ENCODE data around the gene MORF4L2. TPM values are rescaled to one million over a fixed set of nuclear protein-coding genes. Genes with fewer than 3 reads are reported as not detected.
"Not testable (repeated sequence)": the region's sequence is repeated elsewhere in the genome, so short reads cannot be mapped to it uniquely, and the experiment has no call there.

MORF4L2 gene
- total RNA-seq, 6 experiments from 2014 or later: 148 to 252 (median 183) TPM

DNA sequence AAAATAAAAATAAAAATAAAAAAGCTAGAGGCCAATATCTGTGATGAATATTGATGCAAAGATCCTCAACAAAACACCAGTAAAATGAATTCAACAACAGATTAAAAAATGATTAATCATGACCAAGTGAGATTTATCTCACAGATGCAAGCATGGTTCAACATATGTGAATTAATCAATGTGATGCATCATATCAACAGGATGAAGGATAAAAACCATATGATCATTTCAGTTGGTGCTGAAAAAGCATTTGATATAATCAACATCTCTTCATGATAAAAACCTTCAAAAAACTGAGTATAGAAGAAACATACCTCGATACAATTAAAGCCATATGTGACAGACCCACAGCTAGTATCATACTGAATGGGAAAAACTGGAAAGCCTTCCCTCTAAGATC, 38.9 kb downstream of the MORF4L2 start:
- DNase-seq: no peak
- H3K27me3 ChIP-seq: no peaks in the 10 kb centered on the region

DNA sequence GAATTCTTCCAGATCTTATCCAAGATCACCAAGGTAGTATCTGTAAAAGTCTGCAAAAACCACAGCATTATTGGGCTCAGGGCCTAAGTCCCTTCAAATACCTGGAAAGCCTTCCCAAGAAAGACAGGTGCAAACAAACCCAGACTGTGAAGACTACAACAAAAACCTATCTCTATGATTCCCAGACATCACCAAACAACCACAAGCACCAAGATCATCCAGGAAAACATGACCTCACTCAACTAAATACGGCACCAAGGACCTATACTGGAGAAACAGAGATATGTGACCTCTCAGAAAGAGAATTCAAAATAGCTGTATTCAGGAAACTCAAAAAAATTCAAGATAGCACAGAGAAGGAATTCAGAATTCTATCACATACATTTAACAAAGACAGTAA, 42.4 kb downstream of the MORF4L2 start:
- intact Hi-C loops (cut with DNase I): no loop called here
- no peak overlapping the region for H3K27ac ChIP-seq

More for the DNA sequence above, 38.9 kb downstream of the MORF4L2 start:
- H3K4me3 ChIP-seq: no peak overlapping the region
- intact Hi-C loops (cut with DNase I): no loop called here
- H3K9me3 ChIP-seq: no peaks in the 10 kb centered on the region
- no peaks in the 10 kb centered on the region for H3K4me1 ChIP-seq
- ATAC-seq: no peak
- TF ChIP-seq, protein P1, sequence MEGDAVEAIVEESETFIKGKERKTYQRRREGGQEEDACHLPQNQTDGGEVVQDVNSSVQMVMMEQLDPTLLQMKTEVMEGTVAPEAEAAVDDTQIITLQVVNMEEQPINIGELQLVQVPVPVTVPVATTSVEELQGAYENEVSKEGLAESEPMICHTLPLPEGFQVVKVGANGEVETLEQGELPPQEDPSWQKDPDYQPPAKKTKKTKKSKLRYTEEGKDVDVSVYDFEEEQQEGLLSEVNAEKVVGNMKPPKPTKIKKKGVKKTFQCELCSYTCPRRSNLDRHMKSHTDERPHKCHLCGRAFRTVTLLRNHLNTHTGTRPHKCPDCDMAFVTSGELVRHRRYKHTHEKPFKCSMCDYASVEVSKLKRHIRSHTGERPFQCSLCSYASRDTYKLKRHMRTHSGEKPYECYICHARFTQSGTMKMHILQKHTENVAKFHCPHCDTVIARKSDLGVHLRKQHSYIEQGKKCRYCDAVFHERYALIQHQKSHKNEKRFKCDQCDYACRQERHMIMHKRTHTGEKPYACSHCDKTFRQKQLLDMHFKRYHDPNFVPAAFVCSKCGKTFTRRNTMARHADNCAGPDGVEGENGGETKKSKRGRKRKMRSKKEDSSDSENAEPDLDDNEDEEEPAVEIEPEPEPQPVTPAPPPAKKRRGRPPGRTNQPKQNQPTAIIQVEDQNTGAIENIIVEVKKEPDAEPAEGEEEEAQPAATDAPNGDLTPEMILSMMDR (IDR thresholded peaks at IDR 0.05): no peak
- TF ChIP-seq POLR2A (IDR thresholded peaks at IDR 0.05): no peak
- H3K36me3 ChIP-seq: no peaks in the 10 kb centered on the region
- 56% methylated on average over 1 of the region's 1 CpG for WGBS (ENCODE audit: insufficient coverage, low coverage, low lambda C conversion rate, missing lambda C conversion rate)
- H3K27ac ChIP-seq: no peak overlapping the region

DNA sequence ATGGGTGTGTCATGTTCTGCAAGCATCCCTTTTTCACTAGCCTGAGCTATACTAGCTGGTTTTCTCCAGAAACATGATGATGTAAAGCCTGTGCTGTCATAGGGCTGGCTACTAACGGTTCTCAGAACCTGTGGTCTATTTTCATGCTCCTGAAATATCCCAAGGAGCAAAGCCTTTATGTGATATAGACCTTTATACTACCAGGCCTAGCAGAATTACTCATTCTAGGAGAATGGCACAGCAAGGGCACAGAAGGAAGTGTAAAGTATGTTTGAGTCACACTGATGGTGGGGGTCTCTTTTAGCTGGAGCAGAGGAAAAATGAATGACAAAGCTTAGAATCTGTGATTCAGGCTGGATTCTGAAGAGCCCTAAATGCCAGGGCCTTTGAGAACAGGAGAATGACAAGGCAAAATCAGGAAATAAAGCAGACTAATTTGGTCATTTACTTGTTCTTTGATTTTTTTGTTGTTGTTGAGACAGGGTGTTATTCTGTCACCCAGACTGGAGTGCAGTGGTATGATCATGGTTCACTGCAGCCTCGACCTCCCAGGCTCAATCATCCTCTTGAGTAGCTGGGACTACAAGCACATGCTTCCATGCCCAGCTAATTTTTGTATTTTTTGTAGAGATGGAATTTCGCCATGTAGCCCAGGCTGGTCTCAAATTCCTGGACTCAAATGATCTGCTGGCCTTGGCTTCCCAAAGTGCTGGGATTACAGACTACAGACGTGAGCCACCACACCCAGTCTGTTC, 45.9 kb downstream of the MORF4L2 start:
- Histone ChIP-seq H3K4me1 (no peaks in the 10 kb centered on the region), H3K36me3 (no peaks in the 10 kb centered on the region), H3K9me3 (no peaks in the 10 kb centered on the region), H3K27ac (no peak overlapping the region), H3K4me3 (no peak overlapping the region), H3K27me3 (no peaks in the 10 kb centered on the region)
- TF ChIP-seq, protein P1 (IDR thresholded peaks at IDR 0.05): no peak
- no peak for TF ChIP-seq POLR2A (IDR thresholded peaks at IDR 0.05)
- intact Hi-C loops (cut with DNase I): no loop called here
- no peak for DNase-seq
- no peak for ATAC-seq
- WGBS (ENCODE audit: insufficient coverage, low coverage, low lambda C conversion rate, missing lambda C conversion rate): 32% methylated on average over 3 of the region's 4 CpGs

More for the DNA sequence above, 42.4 kb downstream of the MORF4L2 start:
- TF ChIP-seq, protein P1 (IDR thresholded peaks at IDR 0.05): no peak
- no peak for TF ChIP-seq POLR2A (IDR thresholded peaks at IDR 0.05)
- Histone ChIP-seq H3K4me1 (no peaks in the 10 kb centered on the region), H3K4me3 (no peak overlapping the region), H3K9me3 (no peaks in the 10 kb centered on the region), H3K36me3 (no peaks in the 10 kb centered on the region), H3K27me3 (no peaks in the 10 kb centered on the region)
- ATAC-seq (no peak), DNase-seq (no peak)
- 27% methylated on average over 1 of the region's 1 CpG for WGBS (ENCODE audit: insufficient coverage, low coverage, low lambda C conversion rate, missing lambda C conversion rate)

DNA sequence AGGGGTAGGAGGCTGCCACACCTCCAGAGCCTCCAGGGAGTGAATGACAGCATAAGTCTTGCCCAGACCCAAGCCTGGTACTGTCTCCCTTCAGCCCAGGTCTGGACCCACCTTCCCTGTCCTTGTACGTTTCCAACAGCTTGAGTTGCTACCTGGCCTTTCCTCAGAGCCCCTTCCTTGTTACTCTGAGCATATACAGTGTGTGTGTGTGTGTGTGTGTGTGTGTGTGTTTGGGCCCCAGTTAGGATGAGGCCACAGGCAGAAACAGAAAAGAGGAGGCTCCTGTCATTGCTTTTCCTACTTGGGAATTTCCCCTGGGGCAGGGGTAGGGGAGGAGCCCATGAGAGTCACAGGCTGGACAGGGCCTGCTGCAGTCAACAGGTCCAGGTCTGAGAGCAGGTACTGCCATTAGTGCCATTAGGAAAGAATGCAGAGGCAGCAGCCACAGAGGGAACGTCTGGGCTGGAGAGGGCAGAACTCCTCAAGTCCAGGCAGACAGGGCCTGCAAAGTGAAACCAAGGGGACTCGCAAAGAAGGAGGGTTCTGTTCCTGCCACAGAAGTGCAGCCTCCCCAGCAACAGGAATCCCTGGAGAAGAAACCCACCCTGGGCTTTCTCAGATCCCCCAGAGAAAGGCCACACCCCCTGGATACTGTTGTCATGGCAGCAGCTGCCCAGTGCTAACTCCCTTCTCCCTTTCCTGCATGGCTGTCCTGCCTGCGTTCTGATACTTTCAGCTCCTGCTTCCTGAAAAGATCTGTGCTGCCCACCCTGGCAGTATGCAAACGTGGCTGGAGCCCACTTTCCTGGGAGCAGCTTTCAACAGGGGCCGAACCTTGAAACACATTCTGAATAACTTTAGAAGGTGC, 47.8 kb downstream of the MORF4L2 start:
- DNase-seq; H3K27me3 ChIP-seq; H3K36me3 ChIP-seq; H3K4me1 ChIP-seq; H3K27ac ChIP-seq; H3K9me3 ChIP-seq; intact Hi-C loops (cut with DNase I); H3K4me3 ChIP-seq: not testable (repeated sequence)
- peak in 2 of 4 donors; percentile 31 to 56 for ATAC-seq
- WGBS (ENCODE audit: insufficient coverage, low coverage, low lambda C conversion rate, missing lambda C conversion rate): 36% methylated on average over 3 of the region's 6 CpGs
